NB4 (cell line): Measurements from ENCODE around the gene SPDYE5.
"Not testable (repeated sequence)": the region's sequence is repeated elsewhere in the genome, so short reads cannot be mapped to it uniquely, and the experiment has no call there.

ENCODE experiments used
- CTCF ChIP-seq: IDR thresholded peaks from one replicate; pipeline ENCODE4 v1.5.1; 2012; ENCODE audit warnings: low read depth, low read length
- MYC ChIP-seq: IDR thresholded peaks from 2 replicates; pipeline ENCODE4 v1.6.1; 2011; ENCODE audit warnings: low read depth, low read length
- POLR2A ChIP-seq: IDR thresholded peaks from 2 replicates; pipeline ENCODE4 v1.6.1; 2011; ENCODE audit warnings: mild to moderate bottlenecking; ENCODE audit not compliant: insufficient read length; ENCODE audit errors: extremely low read depth

GRCh38 chr7:75518842-75519241 lies 26.7 kb downstream of the SPDYE5 start:
- not testable (repeated sequence) for TF ChIP-seq CTCF, POLR2A, MYC
